Measurements from ENCODE around the gene KISS1R. TPM values are rescaled to one million over a fixed set of nuclear protein-coding genes. Genes with fewer than 3 reads are reported as not detected.
"Not testable (repeated sequence)": the region's sequence is repeated elsewhere in the genome, so short reads cannot be mapped to it uniquely, and the experiment has no call there.

Gene KISS1R
- not detected in 2 replicates for total RNA-seq

DNA sequence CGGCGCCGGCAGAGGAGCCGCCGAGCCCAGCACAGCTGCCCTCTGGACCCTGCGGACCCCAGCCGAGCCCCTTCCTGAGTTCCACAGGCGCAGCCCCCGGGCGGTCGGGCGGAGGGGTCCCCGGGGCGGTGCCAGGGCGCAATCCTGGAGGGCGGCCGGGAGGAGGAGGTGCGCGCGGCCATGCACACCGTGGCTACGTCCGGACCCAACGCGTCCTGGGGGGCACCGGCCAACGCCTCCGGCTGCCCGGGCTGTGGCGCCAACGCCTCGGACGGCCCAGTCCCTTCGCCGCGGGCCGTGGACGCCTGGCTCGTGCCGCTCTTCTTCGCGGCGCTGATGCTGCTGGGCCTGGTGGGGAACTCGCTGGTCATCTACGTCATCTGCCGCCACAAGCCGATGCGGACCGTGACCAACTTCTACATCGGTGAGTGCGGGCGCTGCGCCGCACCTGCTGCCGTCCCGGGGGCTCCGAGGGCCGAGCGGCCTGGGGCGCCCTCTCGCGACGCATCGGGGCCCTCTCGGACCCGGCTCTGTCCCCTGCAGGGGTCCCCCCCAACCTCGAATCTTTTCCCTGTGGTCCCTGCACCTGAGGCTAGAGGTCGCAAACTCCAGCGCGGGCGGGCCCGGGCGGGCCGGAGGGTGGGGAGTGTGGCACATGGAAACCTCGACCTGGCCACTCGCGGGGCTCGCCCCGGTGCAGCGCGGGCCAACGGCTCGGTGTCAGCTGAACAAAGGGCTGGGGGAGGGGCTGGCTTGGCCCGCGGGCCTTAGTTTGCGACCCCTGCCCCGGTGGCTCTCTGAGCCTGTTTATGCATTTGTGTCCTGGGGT is at the start of gene KISS1R:
Gene KISS1R (plus strand): TSS at position 11 of the 829 bp plus-strand sequence. CDS start 170 bp downstream, at position 181.
- DNase-seq (ENCODE audit: low read depth in 2 of 2): peak; percentile 26 to 53

DNA sequence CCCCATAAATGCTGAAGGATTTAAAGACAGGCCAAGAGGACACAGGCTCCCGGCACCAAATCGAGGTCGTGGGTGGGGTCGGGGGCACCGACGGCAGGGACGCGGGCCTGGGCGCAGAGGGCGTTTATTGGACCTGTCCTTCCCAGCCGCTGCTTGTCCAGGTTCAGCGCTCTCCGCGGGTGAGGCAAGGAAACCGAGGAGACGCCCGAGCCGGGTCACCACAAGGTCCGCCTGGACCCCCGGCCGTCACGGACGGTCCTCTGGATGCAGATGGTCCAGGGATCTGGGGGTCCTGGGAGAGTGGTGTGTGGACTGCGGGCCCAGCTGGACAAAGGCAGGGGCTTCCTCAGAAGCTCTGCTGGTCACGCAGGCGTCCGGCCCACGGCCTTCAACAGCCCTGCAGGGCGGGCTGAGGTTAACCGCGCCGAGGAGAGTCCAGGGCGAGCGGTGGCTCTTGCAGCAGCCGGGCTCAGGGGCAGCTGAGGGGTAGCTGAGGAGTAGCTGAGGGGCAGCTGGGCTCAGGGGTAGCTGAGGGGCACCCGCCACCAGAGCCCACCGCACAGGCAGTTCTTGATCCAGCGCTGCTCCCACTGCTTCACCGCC is 49.2 kb upstream of the KISS1R start:
- DNase-seq (ENCODE audit: low read depth in 2 of 2): no peak

DNA sequence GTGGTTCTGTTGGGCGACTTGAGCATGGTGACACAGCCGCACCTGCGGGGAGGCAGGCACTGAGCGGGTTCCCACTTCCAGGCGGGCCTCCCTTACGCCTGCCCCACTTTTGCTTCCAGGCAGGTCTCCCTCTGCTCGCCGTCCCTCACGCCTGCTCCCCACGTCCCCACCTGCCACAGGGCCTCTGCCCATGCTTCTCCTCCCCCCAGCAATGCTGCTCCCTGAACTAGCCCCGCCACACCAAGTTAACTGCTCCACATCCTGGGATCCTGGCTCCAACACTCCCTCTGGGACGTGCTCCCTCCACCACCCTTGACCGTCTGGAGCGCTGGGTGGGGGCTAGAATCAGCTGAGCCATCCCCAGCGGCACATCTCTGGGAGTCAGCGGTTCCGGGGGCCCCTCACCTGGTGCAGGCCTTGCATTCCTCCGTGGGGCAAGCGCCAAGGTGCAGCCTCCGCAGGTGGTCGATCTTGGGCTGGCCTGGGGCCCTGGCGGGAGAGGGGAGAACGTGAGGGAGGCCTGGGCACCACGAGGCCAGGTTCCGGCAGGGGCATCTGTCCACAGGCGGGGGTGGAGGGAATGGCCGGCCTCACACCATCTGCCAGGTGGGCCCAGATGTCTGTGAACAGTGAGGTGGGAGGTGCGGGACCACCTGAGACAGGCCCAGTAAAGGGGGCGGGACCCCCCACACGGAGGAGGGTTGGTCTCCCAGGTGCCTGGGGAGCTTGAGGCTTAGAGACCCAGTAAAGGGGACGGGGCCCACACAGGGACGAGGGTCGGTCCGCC is 48.5 kb upstream of the KISS1R start:
- no peak for DNase-seq (ENCODE audit: low read depth in 2 of 2)

DNA sequence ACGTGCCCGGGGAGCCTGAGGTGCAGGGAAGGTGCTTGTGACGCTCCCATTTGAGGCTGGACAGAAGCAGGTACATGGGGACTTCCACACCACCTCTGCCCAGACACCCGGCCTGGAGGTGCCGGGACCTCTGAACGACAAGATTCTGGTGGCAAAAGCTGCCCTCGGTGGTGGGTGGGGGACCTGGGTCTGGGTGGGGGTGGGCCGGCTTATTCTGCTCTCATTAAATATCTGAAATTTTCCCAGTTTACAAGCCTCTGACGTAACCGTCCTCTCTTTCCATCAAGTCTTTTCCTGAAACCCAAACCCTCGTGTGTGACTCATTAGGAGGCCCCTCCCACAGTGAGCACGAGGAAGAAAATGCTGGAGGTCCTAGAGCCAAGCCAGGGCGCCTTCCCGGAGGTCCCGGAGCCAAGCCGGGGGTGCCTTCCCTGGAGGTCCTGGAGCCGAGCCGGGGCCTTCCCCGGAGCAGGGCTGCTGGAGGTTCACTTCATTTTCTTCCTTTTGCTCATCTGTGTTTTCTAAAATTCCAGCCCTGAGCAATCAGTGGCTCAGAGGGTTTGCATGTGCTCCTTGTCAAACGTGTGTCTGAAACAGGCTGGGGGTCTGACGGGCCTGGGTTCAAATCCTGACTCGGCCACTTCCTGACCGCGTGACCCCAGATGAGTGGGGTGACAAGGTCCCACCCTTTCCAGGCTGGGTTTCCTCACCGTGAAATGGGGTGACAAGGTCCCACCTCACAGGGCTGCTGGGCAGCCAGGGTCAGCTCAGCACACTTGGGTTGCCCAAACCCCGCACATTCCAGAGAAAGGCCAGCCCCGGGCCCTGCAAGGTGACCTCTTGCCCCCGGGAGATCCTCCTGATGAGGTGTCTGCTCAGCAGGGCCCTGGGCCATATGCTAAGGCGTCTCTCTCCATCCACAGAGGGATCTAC is 47.6 kb upstream of the KISS1R start:
- DNase-seq (ENCODE audit: low read depth in 2 of 2): peak; percentile 90

DNA sequence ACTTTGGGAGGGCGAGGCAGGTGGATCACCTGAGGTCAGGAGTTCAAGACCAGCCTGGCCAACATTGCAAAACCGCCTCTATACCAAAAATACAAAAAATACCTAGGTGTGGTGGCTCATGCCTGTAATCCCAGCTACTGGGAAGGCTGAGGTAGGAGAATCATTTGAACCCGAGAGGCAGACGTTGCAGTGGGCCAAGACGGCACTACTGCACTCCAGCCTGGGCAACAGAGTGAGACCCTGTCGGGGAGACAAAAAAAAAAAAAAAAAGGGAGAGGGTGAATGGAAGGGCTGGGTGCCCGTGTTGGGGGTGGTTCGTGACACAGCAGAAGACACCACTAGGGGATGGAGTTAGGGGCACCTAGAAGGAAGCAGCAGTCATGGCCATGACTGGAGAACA is 46.8 kb upstream of the KISS1R start:
- no peak for DNase-seq (ENCODE audit: low read depth in 2 of 2)

DNA sequence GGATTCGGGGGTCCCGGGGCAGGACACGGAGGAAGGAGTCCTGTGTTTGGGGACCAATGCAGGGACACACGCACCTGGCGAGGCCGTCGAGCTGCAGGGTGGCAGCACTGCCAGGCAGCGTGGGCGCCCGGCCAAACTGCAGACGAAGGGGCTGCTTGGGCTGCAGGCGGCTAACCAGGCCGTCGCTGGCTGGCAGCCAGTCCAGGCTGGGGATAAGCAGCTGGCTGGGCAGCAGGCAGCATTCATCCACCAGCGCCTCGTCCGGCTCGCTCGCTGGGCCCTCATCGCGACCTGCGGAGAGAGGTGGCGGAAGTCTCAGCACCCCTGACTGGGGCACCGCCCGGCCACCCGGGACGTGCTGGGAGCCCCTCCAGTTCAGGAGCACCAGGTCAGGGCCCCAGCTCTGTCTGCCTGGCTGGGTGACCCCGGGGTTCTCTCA is 46.2 kb upstream of the KISS1R start:
- peak in 1 of 2 donors; percentile 32 for DNase-seq (ENCODE audit: low read depth in 2 of 2)

DNA sequence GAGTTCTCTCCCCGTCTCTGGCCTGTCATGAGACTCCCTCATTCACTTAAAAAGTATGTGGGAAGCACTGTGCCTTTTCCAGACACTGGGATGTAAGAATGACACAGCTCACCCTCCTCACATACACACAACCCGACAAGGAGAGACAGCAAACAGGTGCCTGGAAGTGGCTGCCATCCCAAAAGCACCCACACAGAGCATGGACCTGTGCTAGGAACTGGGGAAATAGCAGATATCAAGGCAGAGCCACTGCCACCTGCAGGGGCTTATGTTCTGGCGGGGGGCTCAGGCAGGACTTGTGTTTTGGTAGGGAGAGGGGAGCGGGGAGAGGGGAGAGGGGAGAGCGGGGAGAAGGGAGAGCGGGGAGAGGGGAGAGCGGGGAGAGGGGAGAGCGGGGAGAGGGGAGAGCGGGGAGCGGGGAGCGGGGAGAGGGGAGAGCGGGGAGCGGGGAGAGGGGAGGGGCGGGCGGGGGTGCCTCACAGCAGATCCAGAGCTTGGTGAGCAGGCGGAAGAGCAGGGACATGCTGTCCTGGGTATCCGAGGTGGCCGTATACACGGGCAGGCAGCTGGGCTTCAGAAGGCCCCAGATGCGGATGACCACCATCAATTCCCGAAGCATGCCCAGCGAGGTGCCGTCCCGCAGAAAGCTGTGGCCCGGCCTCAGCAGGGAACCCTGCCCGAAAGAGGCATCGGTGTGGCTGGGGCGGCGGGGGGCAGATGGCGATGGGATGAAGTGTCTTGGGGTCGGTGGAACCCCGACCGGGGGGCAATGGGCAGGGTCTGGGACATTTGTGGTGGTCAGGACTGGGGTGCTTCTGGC is 45.5 kb upstream of the KISS1R start:
- DNase-seq (ENCODE audit: low read depth in 2 of 2): peak in 1 of 2 donors; percentile 32

DNA sequence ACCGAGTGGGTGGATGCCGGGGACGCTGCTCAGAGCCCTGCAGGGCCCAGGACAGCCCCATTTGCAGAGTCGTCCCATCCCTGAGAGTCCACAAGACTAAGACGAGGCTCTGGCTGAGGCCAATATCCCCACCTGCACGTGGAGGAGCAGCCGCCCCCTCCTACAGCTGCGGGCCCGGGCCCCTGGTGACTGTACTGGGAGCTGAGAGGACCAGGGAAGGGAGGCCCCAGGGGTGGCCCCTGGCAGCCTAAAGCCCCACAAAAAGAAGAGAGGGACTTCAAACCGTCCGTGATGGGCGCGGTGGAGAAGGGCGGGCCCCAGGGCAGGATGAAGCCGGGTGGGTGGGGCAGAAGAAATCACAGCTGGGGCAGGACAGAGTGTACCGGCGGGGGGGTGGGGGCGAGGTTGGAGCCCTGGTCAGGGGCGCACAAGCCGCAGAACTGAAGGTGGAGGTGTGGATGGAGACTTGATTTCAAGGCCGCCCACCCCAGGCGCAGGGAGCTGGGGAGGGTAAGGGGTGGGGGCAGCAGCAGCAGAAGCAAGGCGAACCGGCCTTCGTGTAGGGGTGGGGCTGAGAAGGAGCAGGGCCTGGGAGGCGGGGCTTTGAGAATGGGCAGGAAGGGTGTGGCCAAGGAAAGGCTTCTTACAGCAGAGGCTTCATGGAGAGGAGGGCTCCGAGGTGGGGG is 44.7 kb upstream of the KISS1R start:
- peak in 1 of 2 donors; percentile 71 for DNase-seq (ENCODE audit: low read depth in 2 of 2)

DNA sequence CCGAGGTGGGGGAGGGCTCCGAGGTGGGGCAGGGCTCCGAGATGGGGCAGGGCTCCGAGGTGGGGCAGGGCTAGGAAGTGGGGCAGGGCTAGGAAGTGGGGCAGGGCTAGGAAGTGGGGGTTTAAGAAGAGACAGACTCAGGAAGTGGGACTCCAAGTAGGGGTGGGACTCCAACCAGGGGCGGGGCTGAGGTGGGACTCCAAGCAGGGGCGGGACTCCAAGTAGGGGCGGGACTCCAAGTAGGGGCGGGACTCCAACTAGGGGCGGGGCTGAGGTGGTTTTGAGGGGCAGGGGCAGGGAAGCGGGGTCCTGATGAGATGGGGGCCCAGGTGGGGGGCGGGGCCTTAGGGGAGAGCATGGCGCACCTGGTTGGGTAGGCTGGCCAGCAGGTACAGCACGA is 44.0 kb upstream of the KISS1R start:
- peak in 1 of 2 donors; percentile 54 for DNase-seq (ENCODE audit: low read depth in 2 of 2)

DNA sequence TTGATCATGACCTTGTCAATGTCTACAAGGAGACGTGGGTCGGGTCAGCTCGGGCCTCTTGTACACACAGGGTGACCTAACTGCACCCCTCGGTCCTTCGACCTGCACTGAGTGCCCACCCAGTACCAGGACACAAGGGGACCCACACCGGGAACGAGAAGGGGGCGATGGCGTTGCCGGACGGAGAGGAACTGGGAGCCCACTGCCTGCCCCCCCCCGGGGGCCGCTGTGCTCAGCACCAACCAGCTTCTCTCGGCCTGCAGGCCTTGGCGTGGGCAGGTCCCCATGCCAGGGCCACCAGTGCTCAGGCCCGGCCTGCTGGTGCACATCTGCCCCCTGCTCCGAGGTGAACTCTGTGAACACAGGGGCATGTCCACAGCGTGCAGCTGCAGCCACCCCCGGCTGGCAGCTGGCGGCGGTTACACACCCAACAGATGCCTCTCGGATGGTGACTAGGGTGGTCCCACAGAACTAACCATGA is 43.5 kb upstream of the KISS1R start:
- DNase-seq (ENCODE audit: low read depth in 2 of 2): no peak

DNA sequence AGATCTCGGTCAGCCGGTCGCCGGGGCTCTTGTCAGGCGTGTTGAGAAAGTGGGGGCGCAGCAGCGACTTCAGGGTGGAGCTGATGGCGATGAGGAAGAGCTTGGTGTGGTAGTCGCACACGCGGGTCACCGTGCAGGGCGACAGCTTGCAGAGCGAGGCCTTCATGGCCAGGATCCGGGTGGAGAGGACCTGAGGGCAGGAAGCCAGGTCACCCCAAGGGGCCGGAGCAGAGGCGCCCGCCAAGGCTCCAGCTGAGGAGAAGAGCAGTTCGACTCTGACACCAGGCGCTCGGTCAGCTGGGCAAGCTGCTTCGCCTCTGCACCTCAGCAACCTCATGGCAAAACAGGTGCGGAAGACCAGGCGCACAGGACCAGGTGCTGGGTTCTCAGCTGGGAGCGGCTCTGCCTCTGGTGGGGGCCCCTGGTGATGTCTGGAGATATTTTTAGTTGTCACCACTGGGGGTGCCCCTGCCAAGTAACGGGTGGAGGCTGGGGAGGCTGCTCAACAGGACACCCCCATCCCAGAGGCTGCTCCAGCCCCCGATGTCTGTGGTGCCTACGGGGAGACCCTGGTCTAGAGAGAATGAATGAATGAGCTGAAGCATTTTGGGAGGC is 41.8 kb upstream of the KISS1R start:
- DNase-seq (ENCODE audit: low read depth in 2 of 2): no peak

DNA sequence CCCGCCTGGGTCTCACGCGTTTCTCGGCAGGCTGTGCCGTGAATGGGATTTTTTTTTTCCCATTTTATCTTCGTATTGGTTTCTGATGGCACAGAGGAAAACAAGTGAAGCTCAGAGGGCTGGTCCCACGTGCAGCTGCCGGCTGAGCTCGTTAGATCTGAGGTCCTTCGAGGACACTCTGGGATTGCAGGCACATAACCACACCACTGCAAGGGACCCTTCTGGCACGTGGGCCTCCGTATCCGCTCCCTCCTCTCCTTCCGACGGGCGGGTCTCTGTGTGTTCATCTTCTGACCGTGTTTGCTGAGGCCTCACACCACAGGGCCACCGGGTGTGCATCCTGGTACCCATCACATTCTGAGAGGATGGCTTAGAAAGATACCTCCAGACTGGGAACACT is 41.0 kb upstream of the KISS1R start:
- DNase-seq (ENCODE audit: low read depth in 2 of 2): no peak

DNA sequence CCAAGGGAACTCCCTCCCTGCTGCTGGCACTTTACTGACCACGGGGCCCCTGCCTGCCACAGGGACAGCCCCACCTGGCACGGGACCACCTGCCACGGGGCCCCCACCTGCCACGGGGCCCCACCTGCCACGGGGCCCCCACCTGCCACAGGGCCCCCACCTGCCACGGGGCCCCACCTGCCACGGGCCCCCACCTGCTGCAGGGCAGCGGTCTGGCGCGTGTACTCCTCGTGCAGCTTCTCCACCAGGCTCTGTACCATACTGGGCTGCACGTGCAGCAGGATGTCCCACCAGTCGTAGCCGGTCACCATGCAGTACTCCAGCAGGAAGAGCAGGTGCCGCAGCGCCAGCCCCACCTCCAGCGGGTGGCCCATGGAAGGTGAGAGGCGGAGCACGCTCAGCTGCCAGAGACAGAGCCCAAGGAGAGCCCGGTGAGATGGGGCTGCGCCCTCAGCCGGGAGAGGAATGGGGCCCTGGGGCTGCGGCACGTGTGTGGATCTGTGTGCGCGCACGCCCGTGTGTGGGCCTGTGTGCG is 40.3 kb upstream of the KISS1R start:
- DNase-seq (ENCODE audit: low read depth in 2 of 2): no peak

DNA sequence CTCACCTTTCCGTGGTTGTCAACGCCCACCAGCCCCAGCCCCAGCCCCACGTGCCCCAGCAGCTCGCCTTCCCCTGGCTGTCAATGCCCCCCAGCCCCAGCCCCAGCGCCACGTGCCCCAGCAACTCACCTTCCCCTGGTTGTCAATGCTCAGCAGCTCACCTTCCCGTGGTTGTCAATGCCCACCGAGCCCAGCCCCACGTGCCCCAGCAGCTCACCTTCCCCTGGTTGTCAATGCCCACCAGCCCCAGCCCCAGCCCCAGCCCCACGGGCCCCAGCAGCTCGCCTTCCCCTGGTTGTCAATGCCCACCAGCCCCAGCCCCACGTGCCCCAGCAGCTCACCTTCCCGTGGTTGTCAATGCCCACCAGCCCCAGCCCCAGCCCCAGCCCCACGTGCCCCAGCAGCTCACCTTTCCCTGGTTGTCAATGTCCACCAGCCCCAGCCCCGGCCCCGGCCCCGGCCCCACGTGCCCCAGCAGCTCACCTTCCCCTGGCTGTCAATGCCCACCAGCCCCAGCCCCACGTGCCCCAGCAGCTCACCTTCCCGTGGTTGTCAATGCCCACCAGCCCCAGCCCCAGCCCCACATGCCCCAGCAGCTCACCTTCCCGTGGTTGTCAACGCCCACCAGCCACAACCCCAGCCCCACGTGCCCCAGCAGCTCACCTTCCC is 39.0 kb upstream of the KISS1R start:
- not testable (repeated sequence) for DNase-seq (ENCODE audit: low read depth in 2 of 2)

DNA sequence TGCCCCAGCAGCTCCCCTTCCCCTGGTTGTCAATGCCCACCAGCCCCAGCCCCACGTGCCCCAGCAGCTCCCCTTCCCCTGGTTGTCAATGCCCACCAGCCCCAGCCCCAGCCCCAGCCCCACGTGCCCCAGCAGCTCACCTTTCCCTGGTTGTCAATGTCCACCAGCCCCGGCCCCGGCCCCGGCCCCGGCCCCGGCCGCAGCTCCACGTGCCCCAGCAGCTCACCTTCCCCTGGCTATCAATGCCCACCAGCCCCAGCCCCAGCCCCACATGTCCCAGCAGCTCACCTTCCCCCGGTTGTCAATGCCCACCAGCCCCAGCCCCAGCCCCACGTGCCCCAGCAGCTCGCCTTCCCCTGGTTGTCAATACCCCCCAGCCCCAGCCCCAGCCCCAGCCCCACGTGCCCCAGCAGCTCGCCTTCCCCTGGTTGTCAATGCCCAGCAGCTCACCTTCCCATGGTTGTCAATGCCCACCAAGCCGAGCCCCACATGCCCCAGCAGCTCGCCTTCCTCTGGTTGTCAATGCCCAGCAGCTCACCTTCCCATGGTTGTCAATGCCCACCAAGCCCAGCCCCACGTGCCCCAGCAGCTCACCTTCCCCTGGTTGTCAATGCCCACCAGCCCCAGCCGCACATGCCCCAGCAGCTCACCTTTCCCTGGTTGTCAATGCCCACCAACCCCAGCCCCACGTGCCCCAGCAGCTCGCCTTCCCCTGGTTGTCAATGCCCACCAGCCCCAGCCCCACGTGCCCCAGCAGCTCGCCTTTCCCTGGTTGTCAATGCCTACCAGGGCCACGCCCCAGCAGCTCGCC is 38.2 kb upstream of the KISS1R start:
- DNase-seq (ENCODE audit: low read depth in 2 of 2): not testable (repeated sequence)

DNA sequence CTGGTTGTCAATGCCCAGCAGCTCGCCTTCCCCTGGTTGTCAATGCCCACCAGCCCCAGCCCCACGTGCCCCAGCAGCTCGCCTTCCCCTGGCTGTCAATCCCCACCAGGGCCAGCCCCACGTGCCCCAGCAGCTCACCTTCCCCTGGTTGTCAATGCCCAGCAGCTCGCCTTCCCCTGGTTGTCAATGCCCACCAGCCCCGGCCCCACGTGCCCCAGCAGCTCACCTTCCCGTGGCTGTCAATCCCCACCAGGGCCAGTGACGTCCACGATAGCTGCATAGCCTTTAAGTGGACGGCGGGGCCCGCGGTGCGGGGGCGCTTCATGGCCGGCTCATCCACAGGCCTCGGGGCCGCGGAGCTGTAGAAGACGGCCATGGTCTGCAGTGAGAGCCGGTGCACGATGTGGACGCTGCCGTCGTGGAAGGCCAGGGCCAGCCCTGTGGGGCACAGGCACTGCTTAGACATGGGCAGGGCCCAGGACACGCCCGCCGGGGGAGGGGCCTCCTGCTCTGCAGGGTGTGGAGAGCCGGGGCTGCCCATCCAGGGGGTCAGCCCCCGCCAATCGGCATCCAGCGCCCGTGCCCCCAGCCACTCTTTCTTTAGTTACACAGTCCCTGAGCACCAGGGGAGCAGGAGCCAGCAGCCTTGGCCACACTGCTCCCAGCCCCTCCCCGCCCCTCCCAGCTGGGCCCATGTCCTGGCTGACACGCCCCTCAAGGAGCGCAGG is 37.3 kb upstream of the KISS1R start:
- DNase-seq (ENCODE audit: low read depth in 2 of 2): no peak
